HG02840 (cell line): ENCODE results near the gene C1orf210.

ENCODE experiments used
- ATAC-seq: cut with Tn5 transposase; IDR thresholded peaks from one replicate; pipeline ENCODE4 v1.9.1; 2021; ENCODE audit warnings: mild to moderate bottlenecking, moderate library complexity, moderate number of reproducible peaks; ENCODE audit not compliant: unreplicated experiment, low FRiP score

C1orf210 gene

DNA sequence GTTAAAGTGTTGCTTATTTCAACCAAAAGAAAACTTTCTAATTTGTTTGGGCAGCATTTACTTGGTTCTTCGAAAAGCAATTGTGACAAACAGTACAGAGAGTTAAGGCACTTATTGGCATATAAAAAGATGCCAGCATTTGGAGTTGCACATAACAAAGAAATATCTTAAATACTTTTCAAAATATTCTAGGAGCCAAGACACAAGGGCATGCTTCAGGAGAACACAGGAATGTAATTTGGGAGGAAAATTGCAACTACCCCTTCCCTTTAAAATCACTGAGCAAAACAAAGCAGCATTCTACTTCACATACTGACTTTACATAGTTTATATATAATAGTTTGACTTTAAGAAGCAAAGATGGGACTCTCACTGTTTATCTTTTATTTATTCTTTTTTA is 10.8 kb upstream of the C1orf210 start:
- ATAC-seq: no peak

DNA sequence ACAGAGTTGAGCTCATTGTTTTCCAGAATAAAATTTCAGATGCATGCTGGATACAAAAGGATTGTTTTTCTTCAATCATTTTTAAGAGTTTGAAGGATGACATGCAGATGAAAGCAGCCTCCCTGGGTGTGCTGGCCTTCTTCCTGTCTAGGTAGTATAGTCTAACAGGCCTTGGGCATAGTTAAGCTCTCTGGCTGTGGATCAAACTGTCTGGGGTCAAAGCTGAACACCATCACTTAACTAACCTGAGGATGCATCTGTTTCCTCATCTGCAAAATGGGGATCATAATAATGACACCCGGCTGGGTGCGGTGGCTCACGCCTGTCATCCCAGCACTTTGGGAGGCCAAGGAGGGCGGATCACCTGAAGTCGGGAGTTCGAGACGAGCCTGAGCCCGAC is 9.4 kb upstream of the C1orf210 start:
- ATAC-seq: no peak

DNA sequence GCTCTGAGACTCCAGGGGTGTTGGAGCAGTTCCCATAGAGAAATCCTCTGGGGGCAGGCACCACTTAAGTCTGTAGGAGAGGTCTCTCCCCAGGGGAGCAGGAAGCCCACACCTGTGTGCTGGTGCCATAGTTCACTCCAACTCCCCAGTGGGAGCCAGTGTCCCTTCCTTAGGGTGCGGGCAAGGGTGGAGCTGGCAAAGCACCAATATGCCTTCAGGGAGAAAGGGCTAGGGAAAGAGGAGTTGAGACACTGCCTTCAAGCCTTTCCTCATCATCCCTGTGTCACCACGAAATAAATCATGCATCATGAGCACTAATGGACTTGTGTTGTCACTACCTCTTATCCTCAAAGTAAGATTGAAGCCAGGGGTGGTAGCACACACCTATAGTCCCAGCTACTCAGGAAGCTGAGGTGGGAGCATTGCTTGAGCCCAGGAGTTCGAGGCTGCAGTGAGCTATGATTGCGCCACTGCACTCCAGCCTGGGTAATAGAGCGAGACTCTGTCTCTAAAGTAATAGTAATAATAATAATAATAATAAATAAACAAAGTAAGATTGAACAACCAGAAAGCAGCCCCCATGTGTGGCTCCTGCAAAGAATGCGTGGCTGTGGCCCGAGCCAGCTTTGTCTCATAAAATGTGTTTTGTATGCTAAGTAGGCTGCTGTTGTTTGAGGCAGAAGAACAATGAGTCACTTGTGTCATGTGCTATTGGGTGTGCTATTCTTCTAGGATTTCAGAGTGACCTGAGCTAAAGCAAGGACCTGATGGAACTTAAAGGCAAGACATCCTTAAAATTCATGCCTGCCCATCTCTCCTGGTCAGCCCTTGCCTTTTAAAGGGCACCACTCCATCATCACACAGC is 8.7 kb upstream of the C1orf210 start:
- ATAC-seq: no peak

DNA sequence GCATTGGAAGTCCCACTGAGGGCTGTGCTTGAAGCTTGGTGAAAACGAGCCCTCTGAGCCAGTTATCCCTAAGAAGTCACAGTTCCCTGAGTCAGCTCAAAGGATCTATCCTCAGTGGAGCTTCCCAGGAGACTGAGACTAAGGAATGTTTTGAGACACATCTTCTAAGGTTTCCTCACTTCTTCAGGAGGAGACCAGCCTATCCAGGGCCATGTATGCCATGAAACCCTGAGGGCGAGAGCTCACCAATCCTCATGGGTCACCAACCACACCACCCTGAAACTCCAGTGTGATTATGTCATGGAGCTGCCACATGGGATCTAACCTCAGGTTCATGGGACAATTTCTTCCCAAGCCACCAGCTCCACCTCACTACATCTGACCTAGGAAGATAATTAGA is 7.8 kb upstream of the C1orf210 start:
- no peak for ATAC-seq

DNA sequence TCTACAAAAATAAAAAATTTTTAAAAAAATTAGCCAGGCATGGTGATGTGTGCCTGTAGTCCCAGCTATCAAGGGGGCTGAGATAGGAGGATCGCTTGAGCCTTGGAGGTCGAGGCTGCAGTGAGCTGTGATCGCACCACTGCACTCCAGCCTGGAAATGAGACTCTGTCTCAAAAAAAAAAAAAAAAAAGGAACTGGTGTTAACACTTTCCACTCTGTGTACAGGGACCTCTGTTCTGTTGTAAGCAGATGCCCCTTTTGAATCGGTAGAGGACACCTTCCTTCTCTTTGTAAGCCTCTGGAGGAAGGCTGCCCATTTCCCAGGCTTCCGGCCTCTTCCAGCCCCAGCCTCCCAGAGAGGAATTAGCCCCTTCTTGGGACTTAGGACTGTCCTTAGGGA is 7.3 kb upstream of the C1orf210 start:
- no peak for ATAC-seq

DNA sequence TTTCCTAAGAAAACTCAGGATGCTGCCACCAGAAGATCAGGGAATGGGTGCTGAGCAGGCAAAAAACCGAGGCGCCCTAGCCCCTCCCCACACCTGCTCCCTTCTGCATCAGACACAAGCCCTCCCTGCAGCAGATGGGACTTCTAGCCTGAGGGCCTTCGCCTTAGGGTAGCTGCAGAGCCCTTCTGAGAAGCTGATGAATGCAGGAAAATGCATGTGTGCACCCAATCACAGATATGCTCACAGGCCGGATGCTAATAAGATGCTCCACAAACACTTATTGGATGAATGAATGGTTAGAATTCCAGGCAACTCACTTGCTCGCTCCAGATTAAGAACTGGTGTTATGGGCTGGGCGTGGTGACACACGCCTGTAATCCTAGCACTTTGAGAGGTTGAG is 6.8 kb upstream of the C1orf210 start:
- no peak for ATAC-seq

DNA sequence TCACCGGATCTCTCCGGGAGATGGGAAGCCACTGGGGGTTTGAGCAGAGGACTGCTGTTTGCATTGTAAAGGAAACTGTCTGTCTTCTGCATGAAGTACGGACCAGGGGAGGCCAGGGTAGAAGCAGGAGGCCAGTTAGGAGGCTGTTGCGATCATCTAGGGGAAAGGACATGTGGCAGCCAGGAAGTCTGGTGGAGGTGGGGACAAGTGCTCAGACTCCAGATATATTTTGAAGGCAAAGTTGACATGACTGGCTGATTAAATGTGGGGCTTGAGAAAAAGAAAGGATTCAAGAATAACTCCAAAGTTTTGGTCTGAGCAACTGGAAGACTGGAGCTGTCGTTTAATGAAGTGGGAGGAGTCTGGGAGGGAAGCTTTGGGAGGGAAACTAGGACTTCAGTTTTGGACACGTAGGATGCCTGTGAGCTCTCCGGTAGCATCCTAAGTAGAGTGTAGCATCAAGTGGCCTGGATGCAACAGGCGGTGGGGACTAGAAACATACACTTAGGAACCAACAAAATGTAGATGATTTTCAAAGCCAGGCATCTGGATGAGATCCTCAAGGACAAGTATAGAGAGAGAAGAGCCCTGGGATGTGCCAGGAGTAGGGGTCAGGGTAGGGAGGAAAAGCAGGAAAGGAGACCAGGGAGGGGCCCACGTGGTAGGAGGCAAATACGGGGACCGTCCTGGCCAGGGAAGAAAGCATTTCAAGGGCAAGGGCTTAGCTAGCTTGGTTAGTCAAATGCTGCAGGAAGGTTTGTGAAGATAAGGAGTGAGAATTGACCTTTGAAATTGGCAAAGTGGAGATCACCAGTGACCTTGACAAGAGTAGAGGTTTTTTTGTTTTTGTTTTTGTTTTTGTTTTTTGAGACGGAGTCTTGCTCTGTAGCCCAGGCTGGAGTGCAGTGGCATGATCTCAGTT is 3.7 kb upstream of the C1orf210 start:
- ATAC-seq: no peak

DNA sequence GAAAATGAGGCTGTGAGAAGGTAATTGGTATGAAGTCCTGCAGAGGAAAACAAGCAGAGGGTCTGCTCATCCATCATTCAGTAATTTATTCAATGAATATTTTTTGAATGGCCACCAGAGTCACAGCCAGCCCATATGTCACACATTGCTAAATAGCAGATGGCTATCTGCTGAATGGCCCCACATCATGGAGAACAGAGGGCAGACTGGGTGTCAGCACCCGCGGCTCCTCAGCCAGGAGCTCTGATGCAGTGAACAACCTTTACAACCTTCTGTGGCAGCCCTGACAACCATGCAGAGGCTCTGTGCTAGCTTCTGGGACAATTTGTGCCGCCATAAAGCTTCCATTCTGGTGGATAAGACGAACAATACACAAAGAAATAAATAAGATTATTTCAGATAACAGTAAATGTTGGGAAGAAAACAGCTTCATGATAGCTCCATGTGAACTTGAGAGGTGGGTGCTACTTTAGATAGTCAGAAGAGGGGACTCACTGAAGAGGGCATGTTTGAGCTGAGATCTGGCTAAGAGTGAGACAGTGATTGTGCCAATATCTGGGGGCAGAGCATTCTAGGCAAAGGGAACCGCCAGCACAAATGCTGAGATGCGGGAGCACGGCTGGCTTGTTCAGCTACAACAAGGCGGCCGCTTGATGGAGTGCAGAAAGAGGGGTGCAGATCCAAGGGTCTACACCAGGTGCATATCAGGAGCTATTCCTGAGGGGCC is 2.8 kb upstream of the C1orf210 start:
- ATAC-seq: no peak

DNA sequence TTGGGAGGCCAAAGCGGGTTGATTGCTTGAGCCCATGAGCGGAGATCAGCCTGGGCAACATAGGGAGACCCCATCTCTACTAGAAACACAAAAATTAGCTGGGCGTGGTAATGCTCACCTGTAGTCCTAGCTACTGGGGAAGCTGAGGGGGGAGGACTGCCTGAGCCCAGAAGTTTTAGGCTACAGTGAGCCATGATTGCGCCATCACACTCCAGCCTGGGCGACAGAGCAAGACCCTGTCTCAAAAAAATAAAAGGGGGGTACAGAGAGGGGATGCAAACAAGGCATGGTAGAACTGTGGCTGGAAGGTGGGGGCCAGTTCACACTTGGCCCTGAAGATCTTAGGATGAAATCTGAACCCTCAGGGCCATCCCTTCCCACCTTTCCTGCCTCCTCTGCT is 1.2 kb upstream of the C1orf210 start:
- ATAC-seq: no peak

DNA sequence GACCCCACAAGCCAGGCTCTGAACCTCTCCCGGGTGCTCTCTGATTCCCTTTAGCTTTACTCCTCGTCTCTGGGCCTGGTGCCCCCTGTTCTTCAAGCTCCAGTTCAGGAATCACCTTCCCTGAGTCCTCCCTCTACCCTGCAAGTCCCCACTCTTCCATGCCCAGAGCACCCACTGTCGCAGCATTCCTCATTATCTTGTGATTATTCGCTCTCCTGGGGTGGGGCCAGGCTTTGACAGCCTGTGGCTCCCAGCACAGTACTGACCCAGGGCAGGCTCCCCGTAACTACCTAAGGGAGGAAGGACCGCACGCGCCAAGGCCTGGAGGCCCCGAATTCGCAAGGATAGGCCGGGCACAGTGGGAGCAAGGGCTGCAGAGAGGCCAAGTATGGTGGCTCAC is 734 bp upstream of the C1orf210 start:
- no peak for ATAC-seq

DNA sequence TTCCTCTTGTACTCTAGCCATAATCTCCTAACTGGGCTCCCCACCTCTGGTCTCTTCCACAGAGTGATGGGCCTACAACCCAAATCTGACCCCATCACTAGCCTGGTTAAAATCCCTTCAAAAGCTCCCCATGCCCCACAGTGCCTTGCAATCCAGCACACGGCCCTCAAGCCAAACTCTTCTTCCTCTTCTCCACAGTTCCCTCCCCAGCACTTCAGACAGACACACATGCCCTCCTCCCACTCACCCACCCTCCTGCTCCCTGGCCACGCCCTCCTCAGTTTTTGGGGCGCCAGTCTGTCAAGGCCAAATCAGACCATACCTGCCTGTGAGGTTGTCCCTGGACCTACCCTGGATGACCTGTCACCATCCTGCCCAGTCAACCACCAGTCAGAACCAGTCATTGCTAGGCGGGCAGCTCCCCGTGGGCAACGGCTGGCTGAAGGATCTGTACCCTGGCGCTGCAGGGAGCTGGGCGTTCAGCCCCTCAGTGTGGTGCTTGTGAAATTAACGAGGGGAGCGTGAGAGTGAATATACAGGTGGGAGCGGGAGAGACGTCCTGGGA is 753 bp downstream of the C1orf210 start:
- no peak for ATAC-seq

DNA sequence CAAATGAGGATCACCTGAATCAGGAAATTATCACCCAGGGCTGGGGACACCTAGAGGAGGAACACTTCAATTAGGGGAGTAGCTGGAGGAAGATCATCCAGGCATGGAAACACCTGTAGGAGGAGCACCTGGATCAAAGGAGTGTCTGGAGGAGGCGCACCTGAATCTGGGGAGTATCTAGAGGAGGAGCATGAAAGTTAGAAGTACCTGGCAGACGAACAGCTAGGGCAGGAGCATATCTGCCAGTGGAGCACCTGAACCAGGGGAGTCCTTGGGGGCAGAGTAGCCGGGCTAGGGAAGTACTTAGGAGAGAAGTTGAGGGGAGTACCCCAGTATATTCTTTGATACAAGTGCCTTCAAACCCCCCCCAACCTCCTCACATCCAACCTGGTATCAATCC is 1.3 kb downstream of the C1orf210 start:
- no peak for ATAC-seq

DNA sequence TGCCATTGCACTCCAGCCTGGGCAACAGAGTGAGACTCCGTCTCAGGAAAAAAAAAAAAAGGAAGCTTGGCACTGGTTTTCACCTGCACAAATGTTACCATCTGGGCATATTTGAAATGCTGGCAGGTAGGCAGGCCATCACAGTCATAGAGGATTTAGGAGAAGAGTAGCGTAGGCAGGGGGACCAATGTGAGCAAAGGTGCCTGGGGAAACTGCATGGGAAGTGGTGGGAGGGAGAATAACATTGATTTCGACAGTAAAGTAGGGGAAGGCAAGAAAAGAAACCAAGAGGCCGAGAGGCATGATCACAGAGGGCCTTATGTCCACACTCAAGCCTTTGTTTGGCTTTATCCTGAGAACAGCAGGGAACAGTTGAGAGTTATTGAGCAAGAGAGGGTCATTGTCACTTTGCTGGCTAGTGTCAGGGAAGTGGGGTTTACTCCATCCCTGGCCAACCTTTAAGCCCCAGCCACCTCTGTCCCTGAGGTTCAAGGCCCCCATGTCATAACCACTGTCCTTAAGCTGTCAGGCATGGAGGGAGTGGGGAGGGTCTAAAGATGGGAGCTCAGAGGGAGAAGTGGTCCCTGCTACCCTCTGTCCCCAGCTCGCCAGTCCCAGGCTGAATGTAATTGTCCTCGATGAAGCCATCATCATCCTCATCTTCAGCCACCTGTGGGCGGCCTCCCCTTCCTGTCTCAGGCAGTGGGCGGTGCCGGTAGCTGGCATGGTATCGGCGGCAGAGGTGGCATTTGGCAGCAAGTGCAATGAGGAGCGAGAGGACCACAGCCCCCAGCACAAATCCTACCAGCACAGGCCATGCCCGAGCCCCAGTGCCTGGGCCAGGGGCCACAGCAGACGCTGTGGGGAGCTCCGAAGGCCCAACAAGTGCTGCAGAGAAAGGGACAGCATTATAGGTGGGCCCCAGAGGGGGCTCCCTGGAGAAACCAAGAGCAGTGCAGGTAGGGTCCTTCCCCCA is 2.9 kb downstream of the C1orf210 start:
- ATAC-seq: no peak

DNA sequence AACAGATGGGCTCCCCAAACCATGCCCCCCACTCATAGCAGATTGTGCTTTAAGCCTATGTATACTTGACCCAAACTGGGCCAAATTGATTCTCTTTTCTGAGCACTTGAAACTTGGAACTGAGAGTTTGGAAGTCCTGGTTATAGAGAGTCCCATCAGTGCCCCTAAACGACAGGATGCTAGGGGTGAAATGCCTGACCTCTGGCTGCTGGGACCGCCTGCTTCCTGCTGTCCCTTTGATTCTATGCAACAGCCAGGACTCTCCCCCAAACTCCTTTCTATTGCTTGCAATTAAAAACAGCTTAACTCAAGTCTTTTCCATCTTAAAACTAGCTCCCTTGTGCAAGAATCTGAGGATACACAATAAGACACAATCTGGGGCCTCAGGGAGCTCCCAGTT is 4.7 kb downstream of the C1orf210 start:
- no peak for ATAC-seq

DNA sequence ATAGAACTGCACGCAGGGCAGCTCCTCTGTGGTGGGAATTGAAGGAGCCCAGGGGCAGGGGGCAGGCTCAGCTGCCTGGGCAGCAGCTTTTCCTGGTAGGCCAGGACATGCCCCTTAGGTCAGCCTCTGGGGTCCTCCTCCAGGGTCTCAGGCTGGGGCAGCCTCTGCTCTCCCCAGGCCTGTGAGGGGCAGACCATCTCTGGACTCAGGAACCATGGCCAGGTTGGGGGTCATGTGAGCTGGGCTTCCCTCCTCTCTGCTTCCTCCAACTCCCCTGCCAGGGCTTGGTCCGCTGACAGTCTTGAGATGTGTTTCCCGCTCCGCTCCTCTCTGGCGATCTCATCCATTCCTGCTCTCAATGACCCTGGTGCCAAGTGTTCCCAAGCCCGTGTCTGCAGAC is 5.7 kb downstream of the C1orf210 start:
- no peak for ATAC-seq

DNA sequence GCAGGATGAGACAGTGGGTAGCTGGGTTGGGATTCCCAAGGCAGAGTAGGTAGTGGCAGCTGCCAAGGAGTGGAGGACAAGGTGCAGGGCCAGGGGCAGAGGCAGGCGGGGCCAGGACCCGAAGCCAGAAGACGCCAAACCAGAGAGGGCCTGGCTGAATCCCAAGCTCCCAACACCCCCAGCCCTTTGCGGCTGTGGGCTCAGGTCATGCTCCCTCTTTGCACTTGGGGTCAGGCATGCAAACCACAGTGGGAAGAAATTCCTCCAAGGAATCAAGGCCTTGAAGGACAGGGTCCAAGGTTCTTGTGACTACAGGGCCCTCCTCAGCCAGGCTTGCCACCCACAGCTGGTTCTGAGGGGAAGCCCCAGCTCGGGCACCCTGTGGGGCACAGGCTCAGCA is 6.2 kb downstream of the C1orf210 start:
- no peak for ATAC-seq

DNA sequence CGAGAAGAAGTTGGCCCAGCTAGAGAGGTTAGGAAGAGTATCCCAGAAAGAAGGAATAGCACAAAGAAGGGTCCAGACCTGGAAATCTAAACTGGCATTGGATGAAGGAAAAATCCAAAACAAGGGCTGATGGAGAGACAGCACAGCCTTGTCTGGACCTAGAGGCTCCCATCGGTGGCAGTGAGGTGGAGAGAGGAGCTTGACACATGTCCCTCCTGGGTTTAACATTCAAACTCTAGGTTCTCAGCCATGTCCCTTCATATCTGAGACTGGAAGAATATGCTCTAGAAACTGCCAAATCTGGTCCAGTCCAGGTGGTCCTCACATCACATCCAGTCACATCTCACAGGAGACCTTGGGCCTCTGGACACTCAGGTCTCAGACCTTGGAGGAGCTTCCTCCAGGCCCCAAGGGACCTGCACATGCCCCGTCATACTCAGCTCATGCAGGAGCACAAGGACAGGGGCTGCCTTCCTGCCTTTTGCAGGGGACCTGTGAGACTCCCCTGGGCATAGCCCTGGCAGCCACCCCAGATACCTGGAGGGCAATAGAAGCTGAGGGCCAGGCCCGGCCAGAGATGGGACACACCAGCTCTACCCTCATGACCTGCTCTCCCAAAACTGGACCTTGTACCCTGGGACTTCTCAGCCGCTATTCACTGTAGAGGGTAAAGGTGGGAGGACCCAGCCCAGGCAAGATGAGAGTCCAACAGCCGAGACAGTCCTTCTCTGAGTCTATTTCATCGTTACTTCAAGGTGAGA is 8.1 kb downstream of the C1orf210 start:
- no peak for ATAC-seq

DNA sequence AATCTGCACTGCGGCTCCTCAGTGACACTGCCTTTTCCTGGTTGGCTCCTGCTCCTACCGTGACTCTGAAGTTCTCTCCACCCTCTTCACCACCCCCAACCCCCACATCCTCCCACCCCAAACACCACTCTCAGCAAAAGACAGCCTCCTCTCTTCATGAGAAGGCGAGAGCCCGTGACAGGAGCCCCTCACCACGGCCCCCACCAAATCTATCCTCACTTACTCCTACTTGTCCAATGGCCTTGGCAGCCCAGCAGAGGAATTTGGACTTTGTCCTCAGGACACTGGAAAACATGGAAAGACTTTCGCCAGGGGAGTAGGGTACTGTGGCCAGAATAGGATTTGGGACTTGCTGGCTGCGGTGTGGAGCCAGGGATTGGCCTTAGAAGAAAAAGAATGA is 8.7 kb downstream of the C1orf210 start:
- ATAC-seq: no peak
